ENCODE measurements around the gene C2orf42.
"Not testable (repeated sequence)": the region's sequence is repeated elsewhere in the genome, so short reads cannot be mapped to it uniquely, and the experiment has no call there.

The C2orf42 gene

DNA sequence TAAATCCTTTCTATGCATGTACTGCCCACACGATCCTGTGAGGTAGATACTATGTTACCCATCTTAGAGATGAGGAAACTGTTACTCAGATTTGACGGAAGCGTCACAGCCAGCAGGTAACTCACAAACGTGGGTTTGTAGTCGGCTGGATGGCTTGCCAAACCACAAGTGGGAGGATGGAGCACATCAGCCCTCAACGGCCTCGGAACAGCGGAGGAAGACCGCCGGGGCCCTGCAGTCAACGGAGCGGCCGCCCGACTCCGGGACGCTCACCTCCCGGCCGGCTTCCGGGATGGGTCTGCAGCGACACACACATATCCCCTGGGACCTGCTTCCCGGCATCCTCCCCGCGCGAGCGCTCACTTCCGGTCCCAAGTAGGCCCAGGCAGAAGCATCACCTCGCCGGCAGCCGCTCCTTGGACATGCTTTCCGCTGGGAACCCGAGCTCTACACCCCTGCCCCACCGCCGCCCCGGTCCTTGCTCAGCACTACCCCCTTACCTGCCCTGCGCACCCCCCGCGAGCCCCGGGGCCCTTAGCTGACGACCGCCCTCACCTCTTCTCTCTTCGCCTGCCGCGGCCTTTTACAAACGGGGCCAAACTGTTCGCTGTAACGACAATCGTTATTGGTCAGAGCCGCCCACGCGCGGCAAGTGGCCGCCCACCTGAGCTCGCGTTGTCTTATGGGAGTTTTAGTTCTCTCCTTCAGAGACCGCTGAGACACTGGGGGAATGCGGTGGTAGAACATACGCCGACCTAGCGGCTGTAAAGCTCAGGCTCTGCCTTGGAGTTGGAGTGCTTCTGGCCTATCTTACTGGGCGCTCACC is at the start of gene C2orf42:
Gene C2orf42, minus strand, starts transcription at position 602 of the 826 bp plus-strand sequence. CDS start 9,034 bp downstream, outside the sequence.
- peak within 1 kb of the TSS; percentile 83 for H3K4me3 Mint-ChIP-seq
- ATAC-seq (peak; percentile 89), DNase-seq (ENCODE audit: low spot score in 2 of 2) (peak; percentile 94 to 98)
- no peaks in the 10 kb centered on the region for H3K9me3 Mint-ChIP-seq
- H3K4me1 Mint-ChIP-seq: peaks cover 18% of the 10 kb centered on the region
- peak within 1 kb of the TSS; percentile 99 for H3K27ac Mint-ChIP-seq
- H3K36me3 Mint-ChIP-seq: peaks cover 24% of the 10 kb centered on the region

DNA sequence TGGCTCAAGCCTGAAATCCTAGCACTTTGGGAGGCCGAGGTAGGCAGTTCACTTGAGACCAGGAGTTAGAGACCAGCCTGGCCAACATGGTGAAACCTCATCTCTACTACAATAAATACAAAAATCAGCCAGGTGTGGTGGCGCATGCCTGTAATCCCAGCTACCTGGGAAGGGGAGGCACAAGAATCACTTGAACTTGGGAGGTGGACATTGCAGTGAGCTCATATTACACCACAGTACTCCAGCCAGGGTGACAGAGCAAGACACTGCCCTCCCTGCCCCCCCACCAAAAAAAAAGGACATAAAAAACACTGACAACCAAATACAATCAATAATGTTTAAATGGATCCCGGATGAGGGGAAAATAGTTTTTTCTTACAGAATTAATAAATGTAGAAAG is 49.8 kb upstream of the C2orf42 start:
- peak in 1 of 2 donors; percentile 30 for DNase-seq (ENCODE audit: low spot score in 2 of 2)
- H3K36me3 Mint-ChIP-seq: peaks cover 61% of the 10 kb centered on the region
- H3K9me3 Mint-ChIP-seq: no peaks in the 10 kb centered on the region
- no peak overlapping the region for H3K4me3 Mint-ChIP-seq
- no peak overlapping the region for H3K27ac Mint-ChIP-seq
- no peak for ATAC-seq
- peaks cover 30% of the 10 kb centered on the region for H3K4me1 Mint-ChIP-seq

DNA sequence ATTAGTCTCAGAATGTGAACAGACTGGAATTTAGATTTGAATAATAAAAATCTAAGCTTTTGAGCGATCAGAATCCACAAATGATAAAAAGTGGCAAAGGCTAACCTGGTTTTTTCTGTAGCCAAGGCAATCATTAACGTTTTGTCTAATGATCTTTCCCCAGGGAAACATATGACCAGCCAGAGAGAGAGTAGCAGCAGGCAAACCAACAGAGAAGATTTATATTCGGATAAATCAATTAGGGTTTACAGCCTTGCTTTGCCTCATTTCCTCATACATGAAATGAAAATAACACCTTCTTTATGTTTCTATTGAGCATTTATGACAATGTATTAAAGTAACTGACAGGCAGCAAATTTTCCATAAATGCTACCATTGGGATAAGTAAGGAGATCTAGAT is 43.1 kb upstream of the C2orf42 start:
- H3K4me1 Mint-ChIP-seq: no peaks in the 10 kb centered on the region
- H3K9me3 Mint-ChIP-seq: no peaks in the 10 kb centered on the region
- no peak for DNase-seq (ENCODE audit: low spot score in 2 of 2)
- ATAC-seq: no peak
- H3K4me3 Mint-ChIP-seq: no peak overlapping the region
- peaks cover 98% of the 10 kb centered on the region for H3K36me3 Mint-ChIP-seq
- H3K27ac Mint-ChIP-seq: peak overlapping the region; percentile 26

DNA sequence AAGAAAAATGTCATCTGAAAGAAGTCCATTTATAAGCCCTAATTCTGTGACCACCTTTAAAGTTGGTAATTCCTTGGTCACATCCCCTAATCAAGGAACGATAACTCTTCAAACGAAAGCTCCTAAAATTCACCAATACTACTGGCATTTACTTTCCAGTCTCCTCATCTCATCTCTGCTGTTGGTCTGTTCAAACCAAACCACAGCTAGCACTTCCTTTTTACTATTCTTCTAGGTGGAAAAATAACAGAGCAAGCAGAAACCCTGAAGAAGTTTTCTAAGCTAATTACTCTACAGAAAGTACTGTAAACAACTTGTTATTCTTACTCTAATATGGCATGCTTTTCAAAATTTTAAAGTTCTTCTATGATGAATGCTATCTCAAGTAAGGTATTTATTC is 36.0 kb upstream of the C2orf42 start:
- Mint-ChIP-seq H3K4me3 (no peak overlapping the region), H3K27ac (peak overlapping the region; percentile 62), H3K36me3 (peaks cover 100% of the 10 kb centered on the region), H3K9me3 (no peaks in the 10 kb centered on the region), H3K4me1 (peaks cover 5% of the 10 kb centered on the region)
- DNase-seq (ENCODE audit: low spot score in 2 of 2) (no peak), ATAC-seq (no peak)

DNA sequence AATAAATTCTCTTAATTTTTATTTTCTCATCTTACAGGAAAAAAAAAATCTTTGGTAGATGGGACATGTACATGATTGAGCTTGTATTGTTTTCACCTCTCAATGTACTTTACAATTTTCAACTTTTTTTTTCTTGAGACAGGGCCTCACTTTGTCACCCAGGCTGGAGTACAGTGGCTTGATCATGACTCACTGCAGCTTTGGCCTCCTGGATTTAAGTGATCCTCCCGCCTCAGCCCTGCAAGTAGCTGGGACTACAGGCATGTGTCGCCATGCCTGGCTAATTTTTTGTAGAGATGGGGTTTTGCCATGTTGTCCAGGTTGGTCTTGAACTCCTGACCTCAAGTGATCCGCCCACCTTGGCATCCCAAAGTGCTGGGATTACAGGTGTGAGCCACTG is 32.5 kb upstream of the C2orf42 start:
- peaks cover 100% of the 10 kb centered on the region for H3K36me3 Mint-ChIP-seq
- H3K4me1 Mint-ChIP-seq; DNase-seq (ENCODE audit: low spot score in 2 of 2); H3K4me3 Mint-ChIP-seq; H3K27ac Mint-ChIP-seq; ATAC-seq; H3K9me3 Mint-ChIP-seq: not testable (repeated sequence)

DNA sequence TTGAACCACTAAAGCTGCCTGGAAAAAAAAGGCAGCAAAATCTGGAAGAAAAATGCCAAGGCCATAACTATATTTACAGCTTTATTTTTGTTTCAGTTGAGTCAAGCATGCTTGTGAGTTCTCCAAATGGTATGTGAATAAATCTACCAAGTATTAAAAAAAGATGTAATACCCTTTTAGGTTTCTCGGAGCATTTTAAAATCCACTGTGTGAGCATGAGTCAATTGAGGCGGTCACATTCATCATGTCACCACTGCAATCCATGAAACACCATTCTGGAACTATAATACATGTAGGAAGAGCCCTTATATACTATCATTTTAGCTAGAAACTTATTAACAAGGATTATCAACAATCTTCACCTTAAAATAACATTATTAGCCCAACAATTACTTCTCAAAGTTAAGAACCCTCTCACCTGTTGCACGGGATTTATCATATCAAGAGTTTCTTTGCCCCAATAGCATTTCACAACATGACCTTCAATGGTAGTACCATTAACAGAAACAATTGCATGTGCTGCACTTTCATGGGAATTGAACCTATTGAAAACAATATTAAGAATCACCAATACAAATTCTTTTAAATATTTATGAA is 24.2 kb upstream of the C2orf42 start:
- H3K36me3 Mint-ChIP-seq: peaks cover 86% of the 10 kb centered on the region
- H3K4me3 Mint-ChIP-seq: no peak overlapping the region
- ATAC-seq: no peak
- H3K4me1 Mint-ChIP-seq: no peaks in the 10 kb centered on the region
- no peaks in the 10 kb centered on the region for H3K9me3 Mint-ChIP-seq
- no peak overlapping the region for H3K27ac Mint-ChIP-seq
- DNase-seq (ENCODE audit: low spot score in 2 of 2): no peak

DNA sequence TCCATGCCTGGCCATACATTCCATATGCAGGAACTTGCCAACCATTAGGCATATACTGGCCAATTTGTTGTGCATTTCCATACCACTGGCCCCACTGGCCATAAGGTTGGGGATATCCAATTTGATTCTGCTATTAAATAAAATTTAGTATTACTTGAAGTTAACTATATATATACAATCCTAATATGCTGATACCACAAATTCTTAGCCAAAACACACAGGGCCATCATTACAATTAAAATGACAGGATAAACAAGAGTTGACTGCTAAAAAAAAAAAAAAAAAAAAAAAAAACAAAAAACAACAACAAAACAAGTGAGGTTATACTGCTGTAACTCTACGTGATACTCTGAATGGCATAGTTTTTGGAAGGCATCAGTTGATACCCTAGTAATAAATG is 23.5 kb upstream of the C2orf42 start:
- no peak for ATAC-seq
- no peak overlapping the region for H3K4me3 Mint-ChIP-seq
- no peak overlapping the region for H3K27ac Mint-ChIP-seq
- no peaks in the 10 kb centered on the region for H3K9me3 Mint-ChIP-seq
- H3K4me1 Mint-ChIP-seq: no peaks in the 10 kb centered on the region
- H3K36me3 Mint-ChIP-seq: peaks cover 86% of the 10 kb centered on the region
- no peak for DNase-seq (ENCODE audit: low spot score in 2 of 2)

DNA sequence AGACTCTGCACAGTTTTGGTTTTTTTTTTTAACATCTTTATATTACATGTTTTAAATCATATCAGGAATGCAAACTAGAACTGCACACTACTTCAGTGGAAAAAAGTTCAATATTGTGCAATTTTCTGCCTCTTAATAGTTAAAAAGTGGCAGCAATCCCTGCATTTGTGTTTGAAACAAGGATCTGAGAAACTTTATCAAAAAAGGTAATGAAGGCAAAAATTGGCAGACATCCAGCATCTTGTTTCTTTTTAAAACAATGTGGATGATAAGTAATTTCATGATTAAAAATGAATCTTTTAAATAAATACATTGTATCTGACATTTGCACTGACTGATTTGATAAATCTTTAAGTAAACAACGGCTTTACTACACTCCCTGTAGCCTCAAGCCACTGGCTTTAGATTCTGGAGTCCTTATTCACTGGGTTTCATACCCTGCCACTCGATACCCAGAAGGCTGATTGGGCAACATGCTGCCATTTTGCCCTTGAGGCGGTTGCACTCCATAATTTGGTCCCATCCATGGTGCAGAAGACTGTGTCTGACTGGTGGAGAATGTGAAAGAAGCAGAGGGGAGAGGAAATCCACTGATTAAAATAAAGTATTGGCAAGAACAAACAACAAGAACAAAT is 21.6 kb upstream of the C2orf42 start:
- Mint-ChIP-seq H3K9me3 (no peaks in the 10 kb centered on the region), H3K4me1 (no peaks in the 10 kb centered on the region), H3K4me3 (no peak overlapping the region), H3K36me3 (peaks cover 76% of the 10 kb centered on the region), H3K27ac (peak overlapping the region; percentile 43)
- ATAC-seq (no peak), DNase-seq (ENCODE audit: low spot score in 2 of 2) (no peak)

DNA sequence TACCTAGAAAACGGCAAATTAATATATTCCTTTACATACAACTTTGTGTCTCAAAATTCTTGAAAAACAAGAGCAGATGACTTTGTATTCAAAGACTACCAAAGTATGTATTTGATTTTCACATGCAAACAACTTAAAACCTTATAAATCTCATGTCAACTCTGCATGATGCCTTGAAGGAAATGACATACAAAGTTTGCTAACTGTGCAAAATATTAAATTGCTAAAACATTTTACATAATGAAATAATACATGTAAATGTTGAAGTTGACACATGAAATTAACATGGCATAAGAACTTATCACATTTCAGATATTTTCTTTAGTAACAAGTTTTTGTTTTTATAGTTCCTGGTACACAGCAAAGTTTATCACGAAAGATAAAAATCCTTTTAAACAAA is 20.8 kb upstream of the C2orf42 start:
- Mint-ChIP-seq H3K4me3 (no peak overlapping the region), H3K4me1 (no peaks in the 10 kb centered on the region), H3K36me3 (peaks cover 68% of the 10 kb centered on the region), H3K9me3 (no peaks in the 10 kb centered on the region), H3K27ac (no peak overlapping the region)
- DNase-seq (ENCODE audit: low spot score in 2 of 2): no peak
- no peak for ATAC-seq

DNA sequence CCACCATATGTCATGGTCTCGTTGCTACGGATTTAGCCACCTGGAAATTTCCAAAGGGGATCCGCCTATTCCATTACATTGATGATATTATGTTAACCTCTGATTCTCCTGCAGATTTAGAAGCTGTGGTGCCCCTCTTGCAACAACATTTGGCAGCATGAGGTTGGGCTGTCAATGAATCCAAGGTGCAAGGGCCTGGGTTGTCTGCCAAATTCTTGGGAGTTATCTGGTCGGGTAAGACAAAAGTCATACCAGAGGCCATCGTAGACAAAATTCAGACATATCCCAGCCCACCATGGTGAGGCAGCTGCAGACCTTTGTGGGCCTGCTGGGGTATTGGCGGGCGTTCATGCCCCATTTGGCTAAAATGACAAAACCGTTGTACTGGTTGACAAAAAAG is 13.6 kb upstream of the C2orf42 start:
- no peaks in the 10 kb centered on the region for H3K9me3 Mint-ChIP-seq
- H3K36me3 Mint-ChIP-seq: peaks cover 15% of the 10 kb centered on the region
- no peaks in the 10 kb centered on the region for H3K4me1 Mint-ChIP-seq
- ATAC-seq (no peak), DNase-seq (ENCODE audit: low spot score in 2 of 2) (peak in 1 of 2 donors; percentile 36)
- no peak overlapping the region for H3K27ac Mint-ChIP-seq
- no peak overlapping the region for H3K4me3 Mint-ChIP-seq

DNA sequence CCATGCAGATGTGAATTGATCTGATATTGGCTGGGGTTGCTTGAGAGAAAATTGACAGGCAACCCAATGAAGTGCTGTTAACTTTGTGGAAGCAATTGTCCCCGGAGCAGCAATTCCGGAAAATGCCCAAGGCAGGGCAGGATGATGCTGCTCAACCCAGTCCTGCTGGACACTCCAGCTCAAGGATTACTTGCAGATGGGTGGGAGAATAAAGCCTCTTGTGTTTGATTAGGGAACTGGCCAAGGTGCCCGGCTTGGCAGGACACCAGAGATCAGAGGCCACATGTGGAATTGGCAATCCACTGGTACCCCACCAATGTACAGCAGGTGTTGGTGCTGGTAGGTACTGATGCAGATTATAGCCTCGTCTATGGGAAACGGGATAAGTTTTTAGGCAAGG is 12.3 kb upstream of the C2orf42 start:
- DNase-seq (ENCODE audit: low spot score in 2 of 2) (peak in 1 of 2 donors; percentile 40), ATAC-seq (no peak)
- no peak overlapping the region for H3K4me3 Mint-ChIP-seq
- H3K27ac Mint-ChIP-seq: no peak overlapping the region
- no peaks in the 10 kb centered on the region for H3K4me1 Mint-ChIP-seq
- H3K36me3 Mint-ChIP-seq: peaks cover 4% of the 10 kb centered on the region
- H3K9me3 Mint-ChIP-seq: no peaks in the 10 kb centered on the region

DNA sequence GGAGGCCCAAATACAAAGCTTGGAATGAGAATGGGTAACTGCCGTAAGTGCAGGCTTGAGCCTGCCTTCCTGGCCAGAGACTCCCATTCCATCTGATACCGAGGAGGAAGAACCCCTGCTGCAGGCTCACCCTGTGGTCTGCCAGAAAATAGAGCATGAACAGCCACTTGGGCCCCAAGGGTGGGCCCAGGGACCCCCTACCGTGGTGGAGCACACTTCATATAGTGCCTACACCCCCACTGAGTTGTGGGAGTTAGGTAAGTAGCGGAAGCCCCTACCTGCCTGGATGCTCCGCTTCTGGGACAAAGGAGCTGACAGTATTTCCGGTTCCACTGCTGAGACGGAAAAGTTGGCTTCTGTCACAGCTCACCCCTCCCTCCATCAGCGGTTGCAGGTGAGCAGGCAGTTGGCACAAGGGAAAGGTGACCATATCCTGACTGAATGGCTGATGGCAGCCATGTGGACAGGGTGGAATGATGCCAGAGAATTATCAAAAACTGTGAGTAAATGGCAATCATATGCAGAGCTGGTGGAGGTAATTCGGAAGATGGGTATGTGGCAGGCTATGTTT is 11.5 kb upstream of the C2orf42 start:
- no peaks in the 10 kb centered on the region for H3K4me1 Mint-ChIP-seq
- DNase-seq (ENCODE audit: low spot score in 2 of 2) (peak in 1 of 2 donors; percentile 41), ATAC-seq (no peak)
- H3K4me3 Mint-ChIP-seq: no peak overlapping the region
- peaks cover 4% of the 10 kb centered on the region for H3K36me3 Mint-ChIP-seq
- no peaks in the 10 kb centered on the region for H3K9me3 Mint-ChIP-seq
- H3K27ac Mint-ChIP-seq: no peak overlapping the region

DNA sequence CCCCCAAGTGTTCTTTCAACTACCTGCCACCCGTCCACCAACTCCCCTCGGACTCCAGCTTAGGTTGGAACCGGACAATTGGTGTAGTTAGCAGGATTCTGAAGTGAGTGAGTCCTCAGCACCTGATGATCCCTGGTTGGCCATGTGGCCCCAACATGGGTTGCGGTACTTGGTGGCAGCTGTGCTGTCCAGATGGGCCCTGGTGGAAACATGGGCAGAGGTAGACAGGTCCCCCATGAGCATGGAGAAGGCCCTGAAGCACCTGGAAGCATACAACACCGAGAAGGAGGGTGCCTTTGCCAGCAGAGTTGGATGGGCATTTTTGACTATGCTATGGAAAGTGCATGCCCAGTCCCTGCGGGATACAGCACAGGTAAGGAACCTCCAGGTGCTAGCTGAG is 11.0 kb upstream of the C2orf42 start:
- DNase-seq (ENCODE audit: low spot score in 2 of 2) (peak in 1 of 2 donors; percentile 40), ATAC-seq (no peak)
- Mint-ChIP-seq H3K36me3 (peaks cover 4% of the 10 kb centered on the region), H3K4me3 (no peak overlapping the region), H3K9me3 (no peaks in the 10 kb centered on the region), H3K27ac (no peak overlapping the region), H3K4me1 (no peaks in the 10 kb centered on the region)

DNA sequence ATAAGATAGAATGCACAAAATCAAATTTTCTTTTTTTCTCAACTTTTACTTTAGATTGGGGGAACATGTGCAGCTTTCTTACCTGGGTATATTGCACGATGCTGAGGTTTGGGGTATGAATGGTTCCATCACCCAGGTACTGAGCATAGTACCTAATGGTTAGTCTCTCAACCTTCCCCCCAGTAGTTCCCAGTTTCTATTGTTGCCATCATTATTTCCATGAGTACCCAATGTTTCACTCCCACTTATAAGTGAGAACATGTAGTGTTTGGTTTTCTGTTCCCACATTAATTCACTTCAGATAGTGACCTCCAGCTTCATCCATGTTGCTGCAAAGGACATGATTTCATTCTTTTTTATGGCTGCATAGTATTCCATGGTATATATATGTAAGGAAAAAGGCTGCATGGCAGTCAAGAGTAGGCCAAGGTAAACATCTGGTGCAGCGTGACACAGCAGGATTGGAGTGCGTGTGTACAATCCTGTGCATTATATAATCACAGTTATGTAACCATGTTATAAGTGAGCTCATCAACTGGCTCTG is 10.5 kb upstream of the C2orf42 start:
- Mint-ChIP-seq H3K36me3 (peaks cover 4% of the 10 kb centered on the region), H3K9me3 (no peaks in the 10 kb centered on the region), H3K4me1 (no peaks in the 10 kb centered on the region), H3K27ac (no peak overlapping the region), H3K4me3 (no peak overlapping the region)
- no peak for ATAC-seq
- DNase-seq (ENCODE audit: low spot score in 2 of 2): peak in 1 of 2 donors; percentile 1

DNA sequence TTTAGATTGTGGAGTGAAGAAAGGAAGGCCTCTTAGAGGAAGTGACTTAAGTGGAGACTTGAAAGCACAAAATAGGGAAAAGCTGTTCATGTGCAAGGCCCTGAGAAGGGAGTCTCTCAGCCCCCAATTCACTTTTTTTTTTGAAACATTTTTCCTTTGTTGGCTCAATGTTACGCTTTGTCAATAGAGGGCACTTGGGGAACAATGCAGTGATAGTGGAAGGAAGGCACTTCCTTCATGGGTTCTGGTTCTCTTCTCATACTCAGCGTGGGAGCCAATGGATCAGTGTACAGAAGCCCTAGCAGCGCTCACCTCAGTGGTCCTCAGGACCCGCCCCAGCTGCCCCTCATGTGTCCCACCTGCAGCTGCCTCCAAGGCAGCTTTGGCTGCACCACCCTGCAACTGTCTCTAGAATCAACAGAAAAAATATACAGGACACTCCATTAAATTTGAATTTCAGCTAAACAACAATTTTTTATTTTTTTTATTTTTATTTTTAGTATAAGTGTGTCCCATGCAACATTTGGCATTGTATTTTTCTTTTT is 8.6 kb upstream of the C2orf42 start:
- no peak for DNase-seq (ENCODE audit: low spot score in 2 of 2)
- no peaks in the 10 kb centered on the region for H3K9me3 Mint-ChIP-seq
- H3K4me3 Mint-ChIP-seq: no peak overlapping the region
- peaks cover under 1% of the 10 kb centered on the region for H3K36me3 Mint-ChIP-seq
- H3K4me1 Mint-ChIP-seq: no peaks in the 10 kb centered on the region
- no peak overlapping the region for H3K27ac Mint-ChIP-seq
- no peak for ATAC-seq
